HEK293 (cell line): ENCODE results near the gene PRR36.

ENCODE experiments used
- BCL11B ChIP-seq: fragments of 450-650 bp; formaldehyde crosslinking; IDR thresholded peaks from 2 replicates; pipeline ENCODE4 v1.5.1; 2016; ENCODE audit warnings: low read depth, missing biosample characterization, missing genetic modification characterization
- PRDM10 ChIP-seq: fragments of 450-650 bp; formaldehyde crosslinking; IDR thresholded peaks from 2 replicates; pipeline ENCODE4 v1.5.1; 2016; ENCODE audit warnings: missing biosample characterization, missing genetic modification characterization
- SP2 ChIP-seq: fragments of 450-650 bp; formaldehyde crosslinking; IDR thresholded peaks from 2 replicates; pipeline ENCODE4 v1.5.1; 2016; ENCODE audit warnings: missing biosample characterization, missing genetic modification characterization

GRCh38 chr19:7907122-7907521 is 32.9 kb upstream of the PRR36 start:
- no peak for TF ChIP-seq BCL11B (tag by site-specific recombination)
- TF ChIP-seq SP2 (tag by site-specific recombination) = no peak
- no peak for TF ChIP-seq PRDM10
